ENCODE measurements around the gene SIVA1. TPM values are rescaled to one million over a fixed set of nuclear protein-coding genes. Genes with fewer than 3 reads are reported as not detected.

Gene SIVA1
- total RNA-seq, 2 donors from 2014 or later = 137 to 238 TPM

DNA sequence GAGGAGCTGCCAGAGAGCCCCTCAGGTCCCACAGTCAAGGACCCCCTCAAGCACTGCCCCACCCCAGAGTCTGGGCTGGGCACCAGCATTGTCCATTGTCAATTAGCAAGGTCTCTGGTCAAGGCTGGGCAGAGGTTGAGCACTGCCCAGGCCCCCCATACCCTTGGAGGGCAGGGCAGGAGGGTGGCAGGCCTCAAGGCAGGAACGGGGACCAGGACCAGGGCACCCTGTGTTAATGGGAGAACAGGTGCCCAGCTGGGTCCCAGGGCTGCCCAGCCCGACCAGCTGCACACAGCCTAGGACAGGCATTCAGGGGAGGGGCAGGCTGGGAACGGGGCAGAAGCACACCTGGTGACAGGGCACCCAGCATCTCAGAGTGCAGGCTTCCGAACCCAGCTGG, 18.4 kb downstream of the SIVA1 start:
- H3K27ac ChIP-seq = no peak overlapping the region
- peaks cover 41% of the 10 kb centered on the region for H3K36me3 ChIP-seq
- H3K4me3 ChIP-seq = no peak overlapping the region
- TF ChIP-seq CTCF (IDR thresholded peaks at IDR 0.05) = no peak
- H3K4me1 ChIP-seq = peaks cover 0 to 11% of the 10 kb centered on the region in 2 donors
- H3K9me3 ChIP-seq = peaks cover 0 to 7% of the 10 kb centered on the region in 2 donors
- H3K27me3 ChIP-seq = no peaks in the 10 kb centered on the region
- no peak for DNase-seq (ENCODE audit: low spot score)

DNA sequence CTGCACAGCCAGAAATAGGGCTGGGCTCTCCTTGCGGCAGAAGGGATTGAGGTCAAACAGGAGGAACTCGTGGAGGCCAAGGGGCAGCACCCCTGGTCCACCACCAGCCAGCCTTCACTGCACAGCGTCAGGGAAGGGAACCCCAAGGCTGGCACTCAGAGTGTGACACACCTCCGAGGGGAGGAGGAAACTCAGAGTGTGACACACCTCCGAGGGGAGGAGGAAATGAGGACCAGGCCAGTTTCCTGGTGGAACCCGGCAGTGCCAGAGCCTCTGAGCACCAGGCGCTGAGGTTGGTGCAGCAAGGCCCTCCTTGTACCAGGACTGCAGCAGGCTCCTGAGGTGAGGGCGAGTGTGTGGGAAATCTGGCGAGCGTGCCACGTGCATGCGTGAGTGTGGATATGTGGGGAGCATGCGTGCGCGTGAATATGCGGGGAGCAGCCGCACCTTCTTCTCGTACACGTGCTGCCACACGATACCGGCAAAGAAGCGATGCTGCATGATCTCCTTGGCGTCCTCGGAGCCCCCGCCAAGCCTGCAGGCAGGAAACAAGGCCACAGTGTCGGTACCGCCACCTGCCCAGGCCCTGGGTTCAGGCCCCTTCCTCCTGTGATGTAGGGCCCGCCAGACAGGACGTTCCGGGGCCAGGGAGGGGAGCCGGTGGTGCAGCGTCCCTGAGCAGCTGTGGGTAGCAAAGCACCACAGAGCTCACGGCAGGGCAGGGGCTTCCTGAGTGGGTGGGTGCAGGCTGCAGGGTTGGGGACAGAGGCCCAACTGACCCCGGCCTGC, 19.2 kb downstream of the SIVA1 start:
- H3K36me3 ChIP-seq = peaks cover 46% of the 10 kb centered on the region
- DNase-seq (ENCODE audit: low spot score) = no peak
- H3K9me3 ChIP-seq = peaks cover 0 to 7% of the 10 kb centered on the region in 2 donors
- no peaks in the 10 kb centered on the region for H3K27me3 ChIP-seq
- peaks cover 0 to 11% of the 10 kb centered on the region in 2 donors for H3K4me1 ChIP-seq
- TF ChIP-seq CTCF (IDR thresholded peaks at IDR 0.05) = no peak
- no peak overlapping the region for H3K27ac ChIP-seq
- H3K4me3 ChIP-seq = no peak overlapping the region

- TF ChIP-seq CTCF (IDR thresholded peaks at IDR 0.05) = no peak
- Histone ChIP-seq H3K4me1 (peaks cover 0 to 11% of the 10 kb centered on the region in 2 donors), H3K4me3 (no peak overlapping the region), H3K9me3 (peaks cover 0 to 7% of the 10 kb centered on the region in 2 donors), H3K36me3 (peaks cover 46% of the 10 kb centered on the region), H3K27ac (no peak overlapping the region), H3K27me3 (no peaks in the 10 kb centered on the region)
- DNase-seq (ENCODE audit: low spot score) = no peak
These were observed 20.0 kb downstream of the SIVA1 start for GRCh38 chr14:104772707-104773504.

DNA sequence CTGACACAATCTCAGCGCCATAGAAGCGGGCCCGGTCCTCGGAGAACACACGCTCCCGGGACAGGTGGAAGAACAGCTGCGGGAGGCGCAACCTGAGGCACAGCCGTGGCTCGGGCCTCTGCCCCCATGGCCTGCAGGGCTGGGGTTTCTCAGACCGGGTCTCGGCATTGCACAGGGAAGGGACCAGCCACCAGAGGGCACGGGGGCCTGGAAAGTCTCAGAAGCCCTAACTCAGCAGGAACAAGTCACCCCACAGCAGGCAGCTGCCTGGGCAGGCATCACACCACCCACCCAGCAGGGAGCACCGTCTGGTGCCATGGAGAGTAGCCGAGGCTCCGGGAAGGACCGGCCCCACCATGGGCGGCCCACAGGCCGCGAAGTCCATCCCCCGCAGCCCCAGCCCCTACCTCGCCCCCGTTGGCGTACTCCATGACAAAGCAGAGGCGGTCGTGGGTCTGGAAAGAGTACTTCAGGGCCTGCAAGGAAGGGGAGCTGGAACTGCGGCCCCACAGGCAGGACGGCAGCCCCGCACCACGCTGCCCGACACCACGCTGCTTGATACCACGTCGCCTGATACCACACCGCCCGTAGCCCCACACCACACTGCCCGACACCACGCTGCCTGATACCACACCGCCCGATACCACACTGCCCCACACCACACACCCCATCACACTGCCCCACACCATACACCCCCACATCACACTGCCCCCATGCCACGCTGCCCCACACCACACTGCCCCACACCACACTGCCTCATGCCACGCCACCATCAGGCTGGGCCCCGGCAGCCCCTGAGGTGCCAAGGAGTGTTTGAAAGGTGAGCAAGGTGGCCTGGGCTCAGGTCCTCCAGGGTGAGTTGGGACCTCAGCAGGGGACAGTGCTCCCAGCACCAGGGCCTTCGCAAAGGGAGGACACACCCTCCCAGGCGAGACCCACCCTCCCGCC, 20.8 kb downstream of the SIVA1 start:
- no peak for DNase-seq (ENCODE audit: low spot score)
- peaks cover 46% of the 10 kb centered on the region for H3K36me3 ChIP-seq

More for the DNA sequence above, 20.8 kb downstream of the SIVA1 start:
- H3K27me3 ChIP-seq = no peaks in the 10 kb centered on the region
- H3K4me1 ChIP-seq = peaks cover 0 to 4% of the 10 kb centered on the region in 2 donors
- no peak for TF ChIP-seq CTCF (IDR thresholded peaks at IDR 0.05)
- no peak overlapping the region for H3K4me3 ChIP-seq
- H3K27ac ChIP-seq = no peak overlapping the region
- H3K9me3 ChIP-seq = peaks cover 0 to 7% of the 10 kb centered on the region in 2 donors
